ENCODE measurements around the gene TNNT1. TPM values are rescaled to one million over a fixed set of nuclear protein-coding genes. Genes with fewer than 3 reads are reported as not detected.
"Not testable (repeated sequence)": the region's sequence is repeated elsewhere in the genome, so short reads cannot be mapped to it uniquely, and the experiment has no call there.

TNNT1 gene
- total RNA-seq, 1 donor from 2014 or later = not detected

GRCh38 chr19:55171440-55171839, 22.4 kb upstream of the TNNT1 start:
- intact Hi-C loops (cut with micrococcal nuclease) = no loop called here

DNA sequence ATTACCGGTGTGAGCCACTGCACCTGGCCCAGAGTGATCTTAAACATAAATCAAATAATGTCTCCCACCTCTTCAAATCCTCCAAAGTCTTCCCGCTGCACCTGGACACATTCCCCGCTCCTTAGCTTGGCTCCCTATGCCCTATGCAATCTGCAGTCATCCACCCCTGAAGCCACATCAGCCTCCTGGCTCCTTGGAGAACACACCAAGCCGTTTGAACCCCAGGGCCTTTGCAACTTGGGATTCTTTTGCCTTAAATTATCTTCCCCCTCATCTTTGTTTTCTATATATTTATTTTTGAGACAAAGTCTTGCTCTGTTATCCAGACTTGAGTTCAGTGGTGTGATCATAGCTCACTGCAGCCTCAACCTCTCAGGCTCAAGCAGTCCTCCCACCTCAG, 20.1 kb upstream of the TNNT1 start:
- intact Hi-C loops (cut with micrococcal nuclease) = no loop called here

DNA sequence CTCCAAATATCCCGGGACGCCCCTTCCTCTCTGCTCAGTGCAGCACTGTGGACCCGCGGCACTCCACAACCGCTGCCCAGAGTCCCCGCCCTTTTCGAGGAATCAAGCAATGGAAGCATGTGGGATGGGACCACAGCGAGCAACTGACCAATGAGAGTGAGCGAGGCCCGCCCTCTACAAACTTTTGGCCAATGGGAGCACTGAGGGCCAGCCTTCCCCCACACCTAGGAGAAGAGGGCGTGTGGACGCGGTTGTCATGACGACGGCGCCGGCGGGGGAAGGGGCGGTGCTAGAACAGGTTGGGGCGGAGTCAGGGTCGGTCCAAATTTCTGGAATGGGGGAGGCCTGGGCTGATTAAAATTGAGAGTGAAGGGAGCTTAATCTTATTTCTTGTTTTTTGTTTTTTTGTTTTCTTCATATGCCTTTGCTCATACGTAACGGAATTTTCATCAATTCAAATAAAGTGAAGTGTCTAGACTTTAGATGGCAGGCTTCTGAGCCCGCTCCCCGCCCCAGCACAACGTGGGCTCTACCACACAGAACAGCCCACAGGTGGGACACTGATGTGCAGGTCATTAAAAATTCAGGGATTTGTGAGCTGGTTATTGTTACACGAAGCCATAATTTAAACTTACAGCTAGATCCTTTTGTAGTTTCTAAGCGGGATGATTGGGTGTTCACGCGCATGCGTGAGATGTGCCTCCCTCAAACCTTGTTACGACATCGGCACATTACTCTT, 17.7 kb upstream of the TNNT1 start, which contains the start of gene DNAAF3:
TSS of gene DNAAF3 (minus strand) at position 84 of the 739 bp plus-strand sequence. CDS start 200 bp downstream, outside the sequence.
- intact Hi-C loops (cut with micrococcal nuclease) = loop anchor here (1.0 to 2.0 kb wide), 2 partner anchors 49 to 92 kb away; partner anchors contain the start of genes PPP1R12C and PPP6R1

GRCh38 chr19:55165952-55166529, 17.0 kb upstream of the TNNT1 start:
- intact Hi-C loops (cut with micrococcal nuclease) = loop anchor here (1.0 to 2.0 kb wide), 2 partner anchors 49 to 93 kb away; partner anchors contain the start of genes PPP1R12C and PPP6R1

DNA sequence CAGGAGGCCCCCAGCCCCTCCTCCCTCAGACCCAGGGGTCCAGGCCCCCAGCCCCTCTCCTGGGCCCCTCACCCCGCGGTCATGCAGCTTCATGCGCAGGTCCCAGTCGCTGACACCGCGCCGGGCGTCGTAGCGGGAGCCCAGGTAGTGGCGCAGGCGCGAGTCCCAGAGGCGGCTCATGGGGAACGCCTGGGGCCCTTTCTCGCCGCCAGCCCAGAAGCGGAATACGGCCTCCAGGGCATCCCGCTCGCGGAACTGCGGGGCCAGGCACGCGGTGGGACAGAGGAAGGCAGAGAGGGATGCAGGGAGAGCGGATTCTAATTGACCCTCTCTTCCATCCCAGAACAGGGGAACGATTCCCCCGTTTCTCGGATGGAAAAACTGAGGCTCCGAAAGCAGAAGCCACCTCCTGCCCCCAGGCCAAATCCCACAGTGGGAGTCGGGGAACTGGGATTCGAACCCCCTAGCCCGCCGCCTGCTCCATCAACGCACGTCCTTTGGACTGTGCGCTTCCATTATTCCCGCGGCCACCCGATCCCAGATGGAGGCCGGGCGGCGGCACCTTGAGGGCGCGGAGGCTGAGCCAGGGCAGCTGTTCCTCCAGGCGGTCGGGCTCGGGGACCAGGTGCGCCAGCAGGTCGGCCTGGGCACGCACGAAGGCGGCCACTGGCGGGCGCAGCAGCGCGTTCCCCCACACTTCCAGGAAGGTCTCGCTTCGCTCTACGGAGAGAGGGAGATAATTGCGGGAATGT, 12.7 kb upstream of the TNNT1 start:
- intact Hi-C loops (cut with micrococcal nuclease) = loop anchor here (2.0 kb wide), 2 partner anchors 13 to 81 kb away; no protein-coding TSS in a partner anchor

GRCh38 chr19:55160986-55161365, 12.0 kb upstream of the TNNT1 start:
- intact Hi-C loops (cut with micrococcal nuclease) = loop anchor here (1.0 to 2.0 kb wide), 6 partner anchors 14 to 280 kb away; partner anchors contain the start of gene RDH13

DNA sequence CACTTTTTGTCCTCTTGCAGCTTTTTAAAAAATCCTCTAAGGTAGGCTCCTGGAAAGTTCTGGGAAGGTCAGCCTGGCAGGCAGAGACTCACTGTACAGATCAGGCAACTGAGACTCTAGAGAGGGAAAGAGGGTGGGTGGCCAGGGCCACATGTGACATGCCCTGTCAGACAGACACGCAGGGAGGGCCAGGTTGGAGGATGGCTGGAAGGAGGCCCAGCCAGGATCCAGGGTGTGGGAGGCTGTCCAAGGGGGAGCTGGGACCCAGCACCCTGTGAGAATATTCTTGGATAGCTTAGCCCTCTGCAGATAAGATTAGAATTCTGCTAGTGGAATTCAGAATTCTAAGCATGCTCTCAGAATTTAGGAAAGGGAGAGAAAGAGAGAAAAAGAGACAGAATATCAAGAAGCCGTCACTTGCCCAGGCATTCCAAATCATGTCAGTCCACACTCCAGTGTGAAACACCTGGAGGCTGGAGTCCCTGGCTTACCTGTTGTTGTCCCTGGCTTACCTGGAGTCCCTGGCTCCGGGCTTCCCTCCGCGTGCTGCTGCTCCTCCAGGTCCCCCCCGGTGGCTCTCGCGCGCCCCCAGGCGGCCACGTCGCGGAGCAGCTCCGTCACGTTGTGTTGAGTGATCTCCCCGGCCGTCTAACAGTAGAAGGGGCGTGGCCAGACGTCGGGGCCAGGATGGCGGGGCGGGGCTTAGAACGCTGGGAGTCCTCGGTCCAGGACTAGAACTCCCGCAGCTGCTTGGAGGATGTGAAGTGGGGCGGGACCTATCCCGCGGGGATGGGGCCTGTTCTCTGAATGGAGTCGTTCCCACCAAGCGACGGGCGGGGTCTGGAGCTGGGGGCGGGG, 11.4 kb upstream of the TNNT1 start:
- intact Hi-C loops (cut with micrococcal nuclease) = loop anchor here (1.0 to 2.0 kb wide), 6 partner anchors 14 to 279 kb away; partner anchors contain the start of gene RDH13

DNA sequence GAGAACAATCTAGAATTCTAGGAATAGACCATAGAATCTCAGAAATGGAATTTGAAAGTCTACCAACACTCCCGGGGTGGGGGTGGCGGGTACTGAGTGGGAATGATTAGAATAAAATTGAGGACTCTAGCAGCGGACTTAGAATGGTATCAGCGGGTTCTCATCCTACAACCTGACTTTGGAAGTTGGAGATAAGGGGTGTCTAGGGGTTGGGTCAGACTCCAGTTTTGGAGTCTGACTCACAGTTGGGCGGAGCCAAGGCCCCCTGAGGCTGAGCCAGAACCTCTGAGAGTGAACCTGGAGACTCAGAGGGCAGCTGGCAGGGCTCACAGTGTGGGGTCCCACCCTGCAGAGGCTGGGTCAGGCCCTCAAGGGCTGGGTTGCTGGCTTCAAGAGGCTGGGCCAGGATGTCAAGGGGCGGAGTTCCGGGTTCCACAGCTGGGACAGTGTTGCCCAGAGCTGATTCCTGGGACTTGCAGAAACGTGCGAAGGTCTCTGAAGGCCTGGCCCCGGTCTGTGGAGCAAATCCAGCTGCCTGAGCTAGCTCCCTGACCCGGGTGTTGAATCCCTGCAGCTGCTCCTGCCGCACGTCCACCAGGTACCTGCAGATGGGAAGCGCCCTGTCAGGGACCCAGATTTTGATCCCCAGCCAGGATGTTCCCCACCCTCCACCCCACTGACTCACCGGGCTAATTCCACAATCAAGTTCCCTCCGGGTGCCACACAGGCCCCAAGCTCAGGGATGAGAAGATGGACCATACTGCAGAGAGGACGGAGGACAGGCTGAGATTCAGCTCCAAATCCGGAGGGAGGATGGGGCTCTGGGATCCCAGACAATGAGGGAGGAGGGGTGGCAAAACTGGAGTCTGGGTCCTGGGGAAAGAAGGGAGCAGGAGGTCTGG, 10.1 kb upstream of the TNNT1 start:
- intact Hi-C loops (cut with micrococcal nuclease) = no loop called here

GRCh38 chr19:55158423-55158822, 9.4 kb upstream of the TNNT1 start:
- intact Hi-C loops (cut with micrococcal nuclease) = no loop called here

DNA sequence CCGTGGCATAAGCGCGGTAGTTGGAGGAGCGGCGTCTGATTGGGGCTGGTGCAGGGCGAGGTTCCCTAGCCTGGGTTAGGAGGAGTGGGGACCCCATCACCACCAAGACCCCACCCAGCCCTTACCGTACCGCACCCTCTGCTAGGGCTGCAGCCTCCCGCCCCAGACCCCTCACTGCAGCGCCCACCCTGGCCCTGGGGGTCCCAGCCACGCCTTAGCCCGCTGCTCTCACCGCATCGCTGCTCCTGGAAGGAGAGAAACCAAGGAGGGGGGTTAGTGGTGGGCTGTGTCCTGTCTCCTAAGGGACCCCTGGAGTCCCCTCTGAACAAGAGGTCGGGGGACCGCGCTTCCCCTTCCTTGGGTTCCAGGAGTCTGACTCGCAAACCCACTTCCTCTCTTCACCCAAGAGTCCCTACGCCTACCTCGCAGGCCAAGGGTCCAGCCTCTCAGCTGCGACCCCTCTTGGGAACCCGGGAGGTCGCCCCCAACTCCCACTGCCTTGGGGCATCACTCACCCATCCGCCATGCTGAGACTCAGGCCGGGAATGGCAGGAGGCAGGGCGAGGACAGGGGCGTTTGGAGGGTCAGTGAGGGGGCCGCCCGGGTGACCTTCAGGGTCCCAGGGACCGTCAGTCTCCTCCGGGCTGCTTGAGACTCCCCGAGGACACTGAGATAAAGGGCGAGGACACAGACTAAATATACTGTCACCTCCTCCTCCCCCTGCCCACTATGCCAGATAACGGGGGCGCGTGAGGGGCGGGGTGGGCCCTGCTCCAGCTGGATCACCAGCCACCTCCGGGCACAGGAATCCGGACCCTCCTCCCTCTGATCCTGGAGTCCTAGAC, 8.3 kb upstream of the TNNT1 start, which contains the start of gene TNNI3:
TSS of gene TNNI3 (minus strand) at position 669 of the 845 bp plus-strand sequence. CDS start at position 526, 143 bp downstream.
- intact Hi-C loops (cut with micrococcal nuclease) = no loop called here

- intact Hi-C loops (cut with micrococcal nuclease) = no loop called here
Observed at GRCh38 chr19:55156202-55157063, 7.4 kb upstream of the TNNT1 start.

DNA sequence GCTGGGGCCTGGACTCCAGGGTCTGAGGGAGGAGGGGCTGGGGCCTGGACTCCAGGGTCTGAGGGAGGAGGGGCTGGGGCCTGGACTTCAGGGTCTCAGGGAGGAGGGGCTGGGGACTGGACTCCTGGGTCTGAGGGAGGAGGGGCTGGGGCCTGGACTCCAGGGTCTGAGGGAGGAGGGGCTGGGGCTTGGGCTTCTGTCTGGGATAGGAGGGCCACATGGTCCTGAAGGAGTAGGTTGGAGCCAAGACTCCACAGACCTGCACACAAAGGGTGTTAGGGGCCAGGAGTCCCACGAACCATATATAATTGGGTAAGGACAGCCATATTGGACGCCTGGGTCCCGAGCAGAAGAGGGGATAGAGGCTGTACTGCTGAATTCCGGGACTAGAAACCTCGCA, 6.8 kb upstream of the TNNT1 start:
- intact Hi-C loops (cut with micrococcal nuclease) = not testable (repeated sequence)

DNA sequence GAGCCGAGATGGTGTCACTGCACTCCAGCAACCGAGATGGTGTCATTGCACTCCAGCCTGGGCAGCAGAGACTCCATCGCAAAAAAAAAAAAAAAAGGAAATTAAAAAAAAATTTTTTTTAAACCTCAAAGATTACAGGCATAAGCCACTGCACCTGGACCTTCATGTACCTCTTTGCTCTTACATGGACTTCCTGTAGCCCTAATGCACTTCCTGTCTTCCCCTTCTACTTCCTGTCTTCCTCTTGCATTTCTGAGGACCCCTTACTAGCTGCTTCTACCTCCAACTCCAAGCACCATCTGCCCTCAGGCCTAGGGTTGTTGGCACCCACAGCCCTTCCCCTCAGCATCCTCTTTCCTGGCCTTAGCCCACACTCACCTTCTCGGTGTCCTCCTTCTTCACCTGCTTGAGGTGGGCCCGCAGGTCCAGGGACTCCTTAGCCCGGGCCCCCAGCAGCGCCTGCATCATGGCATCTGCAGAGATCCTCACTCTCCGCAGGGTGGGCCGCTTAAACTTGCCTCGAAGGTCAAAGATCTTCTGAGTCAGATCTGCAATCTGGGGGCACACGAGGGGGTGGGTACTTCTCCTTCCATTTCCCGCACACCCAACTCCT, 4.8 kb upstream of the TNNT1 start:
- intact Hi-C loops (cut with micrococcal nuclease) = no loop called here

GRCh38 chr19:55152017-55152416, 3.0 kb upstream of the TNNT1 start:
- intact Hi-C loops (cut with micrococcal nuclease) = no loop called here

DNA sequence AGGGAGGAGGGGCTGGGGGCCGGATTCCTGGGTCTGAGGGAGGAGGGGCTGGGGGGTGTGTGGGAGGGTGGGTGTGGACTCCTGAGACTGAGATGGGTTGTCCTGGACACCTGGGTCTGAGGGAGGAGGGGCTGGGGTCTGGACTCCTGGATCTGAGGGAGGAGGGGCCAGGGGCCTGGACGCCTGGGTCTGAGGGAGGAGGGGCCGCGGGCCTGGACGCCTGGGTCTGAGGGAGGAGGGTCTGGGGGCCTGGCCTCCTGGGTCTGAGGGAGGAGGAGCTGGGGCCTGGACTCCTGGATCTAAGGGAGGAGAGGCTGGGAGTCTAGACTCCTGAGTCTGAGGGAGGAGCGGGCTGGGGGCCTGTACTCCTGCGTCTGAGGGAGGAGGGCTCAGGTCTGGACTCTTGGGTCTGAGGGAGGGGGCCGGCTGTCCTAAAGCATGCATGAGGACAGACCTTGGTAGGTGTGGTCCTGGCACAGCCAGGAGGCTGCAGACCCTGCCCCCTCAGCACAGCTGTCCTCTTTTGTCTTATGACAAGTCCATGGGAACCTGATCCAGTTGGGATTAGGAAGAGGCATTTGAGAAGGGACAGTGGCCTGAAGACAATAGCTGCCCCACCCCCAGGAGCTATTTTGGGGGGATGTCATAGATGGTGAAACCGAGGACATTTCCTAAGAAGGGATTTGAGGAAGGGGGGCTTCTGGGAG, 1.3 kb downstream of the TNNT1 start:
- intact Hi-C loops (cut with micrococcal nuclease) = no loop called here

- intact Hi-C loops (cut with micrococcal nuclease) = no loop called here
Observed at GRCh38 chr19:55146705-55147273, 2.2 kb downstream of the TNNT1 start.

Measured in T-helper 1 cell treated with Interleukin-12 subunit alpha and Interleukin-12 subunit beta and Interleukin-4 antibody, amounts not matched to agents 30 ng/mL and 1 ng/mL, for 36 hours (primary cell).